Measurements from ENCODE around the gene ALPG.
"Not testable (repeated sequence)": the region's sequence is repeated elsewhere in the genome, so short reads cannot be mapped to it uniquely, and the experiment has no call there.

Gene ALPG

DNA sequence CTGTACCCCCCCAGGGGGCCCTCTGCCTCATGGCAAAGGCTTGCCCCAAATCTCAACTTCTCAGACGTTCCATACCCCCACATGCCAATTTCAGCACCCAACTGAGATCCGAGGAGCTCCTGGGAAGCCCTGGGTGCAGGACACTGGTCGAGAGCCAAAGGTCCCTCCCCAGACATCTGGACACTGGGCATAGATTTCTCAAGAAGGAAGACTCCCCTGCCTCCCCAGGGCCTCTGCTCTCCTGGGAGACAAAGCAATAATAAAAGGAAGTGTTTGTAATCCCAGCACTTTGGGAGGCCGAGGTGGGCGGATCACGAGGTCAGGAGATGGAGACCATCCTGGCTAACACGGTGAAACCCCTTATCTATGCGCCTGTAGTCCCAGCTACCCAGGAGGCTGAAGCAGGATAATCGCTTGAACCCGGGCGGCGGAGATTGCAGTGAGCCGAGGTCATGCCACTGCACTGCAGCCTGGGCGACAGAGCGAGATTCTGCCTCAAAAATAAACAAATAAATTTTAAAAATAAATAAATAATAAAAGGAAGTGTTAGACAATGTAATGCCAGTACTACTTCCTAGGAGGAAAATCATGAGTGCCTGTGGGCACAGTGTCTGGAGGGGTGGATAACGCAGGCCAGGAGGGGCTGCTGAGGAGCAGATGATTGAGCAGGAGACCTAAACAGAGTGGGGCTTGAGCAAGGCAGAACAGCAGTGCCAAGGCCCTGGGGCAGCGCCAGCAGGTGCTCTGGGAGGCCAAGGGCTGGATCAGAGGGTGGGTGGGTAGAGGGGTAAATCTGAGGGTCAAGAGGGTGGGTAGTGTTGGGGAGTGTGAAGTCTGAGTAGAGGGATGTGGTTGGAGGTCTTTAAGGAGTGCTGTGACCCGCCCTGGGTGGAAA lies 24.1 kb upstream of the ALPG start:
- TF ChIP-seq, protein P1, sequence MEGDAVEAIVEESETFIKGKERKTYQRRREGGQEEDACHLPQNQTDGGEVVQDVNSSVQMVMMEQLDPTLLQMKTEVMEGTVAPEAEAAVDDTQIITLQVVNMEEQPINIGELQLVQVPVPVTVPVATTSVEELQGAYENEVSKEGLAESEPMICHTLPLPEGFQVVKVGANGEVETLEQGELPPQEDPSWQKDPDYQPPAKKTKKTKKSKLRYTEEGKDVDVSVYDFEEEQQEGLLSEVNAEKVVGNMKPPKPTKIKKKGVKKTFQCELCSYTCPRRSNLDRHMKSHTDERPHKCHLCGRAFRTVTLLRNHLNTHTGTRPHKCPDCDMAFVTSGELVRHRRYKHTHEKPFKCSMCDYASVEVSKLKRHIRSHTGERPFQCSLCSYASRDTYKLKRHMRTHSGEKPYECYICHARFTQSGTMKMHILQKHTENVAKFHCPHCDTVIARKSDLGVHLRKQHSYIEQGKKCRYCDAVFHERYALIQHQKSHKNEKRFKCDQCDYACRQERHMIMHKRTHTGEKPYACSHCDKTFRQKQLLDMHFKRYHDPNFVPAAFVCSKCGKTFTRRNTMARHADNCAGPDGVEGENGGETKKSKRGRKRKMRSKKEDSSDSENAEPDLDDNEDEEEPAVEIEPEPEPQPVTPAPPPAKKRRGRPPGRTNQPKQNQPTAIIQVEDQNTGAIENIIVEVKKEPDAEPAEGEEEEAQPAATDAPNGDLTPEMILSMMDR (conservative IDR thresholded peaks at IDR 0.05; ENCODE audit: low read depth, low read length), result no peak
- no peak overlapping the region for H2AFZ ChIP-seq (ENCODE audit: low read depth)
- H4K20me1 ChIP-seq (ENCODE audit: insufficient read depth), result no peaks in the 10 kb centered on the region
- H3K4me2 ChIP-seq, result no peak overlapping the region
- no peaks in the 10 kb centered on the region for H3K4me1 ChIP-seq (ENCODE audit: low read depth, poor library complexity, severe bottlenecking)
- H3K27ac ChIP-seq, result no peak overlapping the region
- H3K27me3 ChIP-seq (ENCODE audit: insufficient read depth, low read depth), result peaks cover 2% of the 10 kb centered on the region; the same call in 1 of the 2 replicates
- H3K4me3 ChIP-seq (IDR thresholded peaks at IDR 0.05; ENCODE audit: insufficient read depth, low read depth, low read length), result no peak overlapping the region
- no peak overlapping the region for H3K9ac ChIP-seq
- no peaks in the 10 kb centered on the region for H3K36me3 ChIP-seq (ENCODE audit: insufficient read depth)
- H3K79me2 ChIP-seq (ENCODE audit: insufficient read depth, low read depth), result no peaks in the 10 kb centered on the region

DNA sequence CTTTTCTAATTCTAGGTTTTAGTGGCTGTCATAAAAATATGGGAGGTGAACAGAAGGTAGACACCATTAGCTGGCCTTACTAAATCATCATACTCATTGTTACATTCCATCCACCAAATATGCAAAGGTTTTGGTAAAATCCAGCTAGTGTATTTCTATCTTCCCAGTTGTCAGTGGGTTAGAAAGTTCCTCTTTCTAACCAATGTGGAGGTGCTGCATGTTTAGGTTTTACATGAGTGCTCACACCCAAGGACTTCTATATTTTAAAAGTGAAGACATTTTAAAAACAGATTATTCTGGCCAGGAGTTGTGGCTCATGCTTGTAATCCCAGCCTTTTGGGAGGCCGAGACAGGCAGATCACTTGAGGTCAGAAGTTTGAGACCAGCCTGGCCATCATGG lies 22.2 kb upstream of the ALPG start:
- Histone ChIP-seq H3K79me2 (ENCODE audit: insufficient read depth, low read depth) (no peaks in the 10 kb centered on the region), H3K27ac (no peak overlapping the region), H3K4me3 (IDR thresholded peaks at IDR 0.05; ENCODE audit: insufficient read depth, low read depth, low read length) (no peak overlapping the region), H3K27me3 (ENCODE audit: insufficient read depth, low read depth) (peaks cover 2% of the 10 kb centered on the region; the same call in 1 of the 2 replicates), H3K36me3 (ENCODE audit: insufficient read depth) (no peaks in the 10 kb centered on the region), H2AFZ (ENCODE audit: low read depth) (no peak overlapping the region), H3K4me2 (no peak overlapping the region), H3K9ac (no peak overlapping the region), H3K4me1 (ENCODE audit: low read depth, poor library complexity, severe bottlenecking) (no peaks in the 10 kb centered on the region), H4K20me1 (ENCODE audit: insufficient read depth) (no peaks in the 10 kb centered on the region)
- TF ChIP-seq, protein P1 (conservative IDR thresholded peaks at IDR 0.05; ENCODE audit: low read depth, low read length), result no peak

DNA sequence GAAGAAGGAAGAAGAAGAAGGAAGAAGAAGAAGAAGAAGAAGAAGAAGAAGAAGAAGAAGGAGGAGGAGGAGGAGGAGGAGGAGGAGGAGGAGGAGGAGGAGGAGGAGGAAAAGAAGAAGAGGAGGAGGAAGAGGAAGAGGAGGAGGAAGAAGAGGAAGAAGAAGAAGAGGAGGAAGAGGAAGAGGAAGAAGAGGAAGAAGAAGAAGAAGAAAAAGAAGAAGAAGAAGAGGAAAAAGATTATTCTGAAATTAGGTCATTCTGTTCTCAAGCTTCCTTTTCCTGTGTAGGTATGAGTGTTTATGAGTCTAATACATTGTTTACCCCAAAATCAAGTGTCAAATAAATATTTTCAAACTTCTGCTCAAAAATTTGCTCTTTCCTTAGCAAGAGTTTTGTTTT lies 21.6 kb upstream of the ALPG start:
- not testable (repeated sequence) for H3K4me3 ChIP-seq (IDR thresholded peaks at IDR 0.05; ENCODE audit: insufficient read depth, low read depth, low read length); H3K4me2 ChIP-seq

DNA sequence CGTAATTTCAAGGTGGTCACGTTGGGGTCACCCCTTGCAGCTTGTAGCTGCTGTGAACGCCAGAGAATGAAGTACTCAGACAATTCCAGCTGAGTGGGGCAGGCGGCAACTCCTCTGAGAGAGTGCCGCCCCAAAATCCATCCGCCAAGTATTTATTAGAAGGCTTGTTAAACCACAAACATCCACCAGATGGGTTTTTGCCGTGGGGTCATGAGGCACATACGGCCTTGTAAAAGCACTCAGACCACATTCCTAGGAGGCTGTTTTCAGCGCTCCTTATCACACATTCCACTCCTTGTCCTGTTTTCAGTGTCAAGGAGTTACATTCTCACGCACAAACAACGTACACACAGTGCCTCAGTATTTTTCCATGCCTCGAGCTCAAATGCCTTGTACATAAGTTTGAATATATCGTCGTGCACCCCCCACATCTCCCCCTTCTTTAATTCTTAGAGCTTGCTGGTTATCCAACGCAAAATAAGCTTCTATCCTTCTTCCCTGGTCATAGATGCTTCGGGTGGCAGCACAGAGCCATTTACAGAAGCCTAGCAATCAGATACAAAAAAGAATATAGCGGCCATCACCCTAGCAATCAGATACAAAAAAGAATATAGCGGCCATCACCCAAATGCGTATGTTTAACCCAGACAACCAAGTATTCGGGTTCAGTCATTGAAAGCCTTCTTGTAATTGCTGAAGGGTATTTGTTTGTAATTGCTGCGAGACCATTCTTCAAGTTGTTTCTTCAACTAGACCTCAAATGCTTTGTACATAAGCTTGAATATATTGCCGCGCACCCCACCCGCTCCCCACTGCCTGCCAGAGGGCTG lies 20.8 kb upstream of the ALPG start:
- Histone ChIP-seq H3K4me1 (ENCODE audit: low read depth, poor library complexity, severe bottlenecking) (no peaks in the 10 kb centered on the region), H3K36me3 (ENCODE audit: insufficient read depth) (no peaks in the 10 kb centered on the region), H3K4me2 (no peak overlapping the region), H3K4me3 (IDR thresholded peaks at IDR 0.05; ENCODE audit: insufficient read depth, low read depth, low read length) (no peak overlapping the region), H3K27me3 (ENCODE audit: insufficient read depth, low read depth) (peaks cover 2% of the 10 kb centered on the region; the same call in 1 of the 2 replicates), H3K79me2 (ENCODE audit: insufficient read depth, low read depth) (no peaks in the 10 kb centered on the region), H3K9ac (no peak overlapping the region), H3K27ac (no peak overlapping the region), H2AFZ (ENCODE audit: low read depth) (no peak overlapping the region), H4K20me1 (ENCODE audit: insufficient read depth) (no peaks in the 10 kb centered on the region)
- TF ChIP-seq, protein P1 (conservative IDR thresholded peaks at IDR 0.05; ENCODE audit: low read depth, low read length), result no peak

More for the DNA sequence above, 21.6 kb upstream of the ALPG start:
- H3K79me2 ChIP-seq (ENCODE audit: insufficient read depth, low read depth); H3K36me3 ChIP-seq (ENCODE audit: insufficient read depth); H2AFZ ChIP-seq (ENCODE audit: low read depth); H3K27me3 ChIP-seq (ENCODE audit: insufficient read depth, low read depth); H3K27ac ChIP-seq; H3K9ac ChIP-seq; H4K20me1 ChIP-seq (ENCODE audit: insufficient read depth); H3K4me1 ChIP-seq (ENCODE audit: low read depth, poor library complexity, severe bottlenecking): not testable (repeated sequence)
